ENCODE data around the gene RAB11A. TPM values are rescaled to one million over a fixed set of nuclear protein-coding genes. Genes with fewer than 3 reads are reported as not detected.
"Not testable (repeated sequence)": the region's sequence is repeated elsewhere in the genome, so short reads cannot be mapped to it uniquely, and the experiment has no call there.

RAB11A gene
- total RNA-seq, 2 donors from 2014 or later: 178 to 223 TPM

- TF ChIP-seq CTCF (IDR thresholded peaks at IDR 0.05) (no peak), POLR2A (IDR thresholded peaks at IDR 0.05) (no peak), POLR2AphosphoS5 (IDR thresholded peaks at IDR 0.05) (no peak)
- Histone ChIP-seq H3K9me3 (no peaks in the 10 kb centered on the region), H3K27me3 (replicated peaks; ENCODE audit: insufficient read depth) (no peaks in the 10 kb centered on the region), H3K4me1 (replicated peaks) (no peaks in the 10 kb centered on the region), H3K4me3 (peak overlapping the region; percentile 84 to 95), H3K27ac (peak overlapping the region; percentile 96 to 98), H3K36me3 (no peaks in the 10 kb centered on the region)
- 68% methylated on average over 11 of the region's 11 CpGs for WGBS
- intact Hi-C loops (cut with DNase I): loop anchor here (2.0 to 5.0 kb wide), 2 partner anchors 36 to 76 kb away; partner anchors contain the start of gene DENND4A
- DNase-seq (ENCODE audit: low spot score): no peak
Measured at GRCh38 chr15:65868546-65869125, 655 bp upstream of the RAB11A start.

DNA sequence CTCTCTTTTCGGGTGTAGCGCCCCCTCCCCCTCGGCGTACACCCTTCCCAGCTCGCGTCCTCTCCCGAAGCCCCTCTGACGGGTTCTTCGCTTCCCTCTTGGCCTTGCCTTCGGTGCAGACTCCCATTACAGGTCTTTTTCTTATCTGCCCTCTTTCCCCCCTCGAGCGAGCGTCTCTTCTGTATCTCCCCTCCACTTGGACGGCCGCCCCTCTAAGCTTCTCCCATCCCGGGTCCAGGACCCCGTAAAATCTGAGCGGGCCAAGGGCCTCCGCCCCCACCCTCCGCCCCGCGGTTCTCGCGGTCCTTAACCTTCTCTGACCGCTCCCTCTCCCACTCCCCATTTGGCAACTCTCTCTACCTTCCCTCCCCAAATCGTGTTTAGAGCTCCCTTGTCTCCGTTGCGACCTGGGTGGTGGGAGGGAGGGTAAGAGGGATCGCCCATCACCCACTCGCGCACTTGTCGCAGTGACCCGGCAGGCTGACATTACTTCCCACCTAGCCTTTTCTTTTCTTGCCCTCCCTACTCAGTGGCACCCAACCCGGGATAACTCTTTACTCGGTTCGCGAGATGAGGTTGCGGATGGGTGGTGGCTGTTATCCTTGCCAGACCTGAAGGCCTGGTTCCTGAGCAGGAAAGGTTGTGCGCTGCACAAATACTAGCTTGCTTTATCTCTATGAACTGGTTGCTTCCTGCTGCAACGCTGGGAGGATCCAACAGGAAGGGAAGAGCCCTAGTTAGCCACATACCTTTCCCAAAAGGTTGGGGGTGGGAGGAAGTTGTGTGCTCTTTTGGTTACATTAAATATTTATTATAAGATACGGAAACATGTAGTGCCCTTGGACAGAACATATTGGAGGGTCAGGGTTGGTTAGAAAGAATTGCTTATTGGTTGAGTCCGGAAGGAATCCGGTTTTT lies 922 bp downstream of the RAB11A start:
- no peaks in the 10 kb centered on the region for H3K27me3 ChIP-seq (replicated peaks; ENCODE audit: insufficient read depth)
- H3K27ac ChIP-seq: peak overlapping the region; percentile 96 to 98
- H3K36me3 ChIP-seq: no peaks in the 10 kb centered on the region
- peak overlapping the region; percentile 84 to 95 for H3K4me3 ChIP-seq
- no peaks in the 10 kb centered on the region for H3K9me3 ChIP-seq
- no peaks in the 10 kb centered on the region for H3K4me1 ChIP-seq (replicated peaks)
- intact Hi-C loops (cut with DNase I): loop anchor here (2.0 to 5.0 kb wide), 2 partner anchors 37 to 78 kb away; partner anchors contain the start of gene DENND4A
- DNase-seq (ENCODE audit: low spot score): peak; percentile 73
- WGBS: under 1% methylated on average over 43 of the region's 43 CpGs
- TF ChIP-seq POLR2AphosphoS5 (IDR thresholded peaks at IDR 0.05) (peak; percentile 68), POLR2A (IDR thresholded peaks at IDR 0.05) (peak; percentile 11), CTCF (IDR thresholded peaks at IDR 0.05) (no peak)

DNA sequence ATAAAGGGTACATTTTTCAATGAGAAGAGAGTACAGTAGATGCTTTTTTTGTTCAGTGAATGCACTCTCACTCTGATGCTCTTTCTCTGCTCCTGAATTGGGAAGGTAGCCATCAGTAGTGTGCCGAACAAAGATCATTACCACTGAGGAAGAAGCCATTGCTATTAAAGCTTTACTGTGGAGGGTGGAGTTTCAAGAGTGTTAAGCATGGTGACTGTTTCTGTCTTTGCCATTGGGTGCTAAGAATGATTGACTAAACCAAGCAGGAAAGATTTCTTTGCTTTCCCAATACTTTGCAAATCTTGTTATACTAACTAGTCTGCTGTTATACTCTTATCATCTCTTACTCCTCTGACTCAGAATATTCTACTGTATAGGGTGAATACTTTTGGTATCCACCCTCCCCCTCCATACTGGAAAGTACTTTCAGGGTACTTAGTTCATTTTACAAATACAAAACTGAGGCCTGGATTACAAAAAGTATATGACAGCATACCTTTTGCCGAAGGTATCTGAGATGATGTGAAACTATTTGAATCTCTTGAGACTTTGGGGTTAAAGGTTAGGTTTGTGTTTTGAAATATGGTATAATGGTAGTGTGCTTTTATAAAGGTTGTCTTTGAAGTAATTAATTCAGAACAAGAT lies 1.7 kb downstream of the RAB11A start:
- TF ChIP-seq POLR2A (IDR thresholded peaks at IDR 0.05) (peak; percentile 57), CTCF (IDR thresholded peaks at IDR 0.05) (no peak), POLR2AphosphoS5 (IDR thresholded peaks at IDR 0.05) (no peak)
- WGBS: 43% methylated on average over 2 of the region's 2 CpGs
- peak overlapping the region; percentile 84 to 95 for H3K4me3 ChIP-seq
- H3K36me3 ChIP-seq: no peaks in the 10 kb centered on the region
- H3K27ac ChIP-seq: peak overlapping the region; percentile 96 to 98
- no peaks in the 10 kb centered on the region for H3K9me3 ChIP-seq
- H3K4me1 ChIP-seq (replicated peaks): no peaks in the 10 kb centered on the region
- intact Hi-C loops (cut with DNase I): no loop called here
- no peak for DNase-seq (ENCODE audit: low spot score)
- H3K27me3 ChIP-seq (replicated peaks; ENCODE audit: insufficient read depth): no peaks in the 10 kb centered on the region

DNA sequence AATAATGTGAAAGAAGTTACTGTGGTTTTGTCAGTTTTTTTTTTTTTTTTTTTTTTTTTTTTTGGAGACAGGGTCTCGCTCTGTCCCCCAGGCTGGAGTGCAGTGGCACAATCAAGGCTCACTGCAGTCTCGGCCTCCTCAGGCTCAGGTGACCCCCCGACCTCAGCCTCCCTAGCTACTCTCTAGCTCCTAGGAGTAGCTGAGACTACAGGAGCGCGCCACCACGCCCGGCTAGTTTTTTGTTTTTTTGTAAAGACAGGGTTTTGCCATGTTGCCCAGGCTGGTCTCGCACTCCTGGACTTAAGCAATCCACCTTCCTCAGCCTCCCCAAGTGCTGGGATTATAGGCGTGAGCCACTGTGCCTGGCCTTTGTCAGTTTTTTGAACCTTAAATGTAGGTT lies 2.6 kb downstream of the RAB11A start:
- H3K36me3 ChIP-seq; H3K9me3 ChIP-seq; H3K27me3 ChIP-seq (replicated peaks; ENCODE audit: insufficient read depth); H3K4me1 ChIP-seq (replicated peaks); DNase-seq (ENCODE audit: low spot score); H3K27ac ChIP-seq; H3K4me3 ChIP-seq; intact Hi-C loops (cut with DNase I): not testable (repeated sequence)
- WGBS: 94% methylated on average over 9 of the region's 9 CpGs

DNA sequence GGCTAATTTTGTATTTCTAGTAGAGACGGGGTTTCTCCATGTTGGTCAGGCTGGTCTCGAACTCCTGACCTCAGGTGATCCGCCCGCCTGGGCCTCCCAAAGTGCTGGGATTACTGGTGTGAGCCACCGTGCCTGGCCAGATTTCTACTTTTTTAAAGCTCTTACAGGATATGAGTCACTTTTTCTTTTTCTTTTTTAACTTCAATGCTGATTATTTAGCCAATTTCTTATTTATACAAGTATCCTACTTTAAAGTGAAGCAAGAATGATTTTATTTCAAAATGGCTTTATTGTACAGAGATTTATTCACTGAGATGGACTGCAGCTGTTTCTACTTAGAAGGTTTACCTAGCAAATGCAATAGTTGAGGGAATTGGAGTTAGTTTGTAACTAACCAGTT lies 3.3 kb downstream of the RAB11A start:
- H3K4me1 ChIP-seq (replicated peaks); H3K9me3 ChIP-seq; H3K36me3 ChIP-seq; H3K27me3 ChIP-seq (replicated peaks; ENCODE audit: insufficient read depth); DNase-seq (ENCODE audit: low spot score); H3K4me3 ChIP-seq; intact Hi-C loops (cut with DNase I); H3K27ac ChIP-seq: not testable (repeated sequence)
- WGBS: 90% methylated on average over 5 of the region's 5 CpGs

Measured in prostate gland (tissue), 2 donors.